GM21576 (cell line): ENCODE data around the gene PXK.
"Not testable (repeated sequence)": the region's sequence is repeated elsewhere in the genome, so short reads cannot be mapped to it uniquely, and the experiment has no call there.

ENCODE experiments used
- ATAC-seq: cut with Tn5 transposase; IDR thresholded peaks from one replicate; pipeline ENCODE4 v1.9.1; 2021; ENCODE audit warnings: mild to moderate bottlenecking, moderate library complexity; ENCODE audit not compliant: unreplicated experiment

PXK gene

GRCh38 chr3:58414538-58415197, 82.0 kb downstream of the PXK start:
- ATAC-seq, result no peak

GRCh38 chr3:58416191-58416590, 83.5 kb downstream of the PXK start:
- no peak for ATAC-seq

- no peak for ATAC-seq
These were observed 84.4 kb downstream of the PXK start for GRCh38 chr3:58417075-58417474.

DNA sequence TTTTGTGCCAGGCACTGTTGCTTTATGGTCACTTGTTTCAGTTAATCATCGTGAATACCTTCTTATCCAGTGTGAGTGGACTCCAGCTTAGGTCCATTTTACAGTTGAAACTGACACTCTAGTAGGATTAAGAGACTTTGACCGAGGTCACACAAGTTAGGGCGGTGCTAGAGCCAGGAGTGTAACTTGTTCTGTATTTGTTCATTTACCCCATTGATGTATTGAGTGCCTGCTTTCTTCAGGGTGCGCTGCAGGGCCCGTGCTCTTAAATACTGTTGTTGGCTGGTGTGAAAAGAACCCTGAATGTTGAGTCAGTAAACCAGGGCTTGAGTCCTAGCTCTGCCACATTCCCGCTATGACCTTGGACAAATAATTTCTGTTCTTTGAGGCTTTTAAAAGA, 85.5 kb downstream of the PXK start:
- no peak for ATAC-seq

- ATAC-seq, result no peak
These were observed 87.3 kb downstream of the PXK start for GRCh38 chr3:58419780-58420507.

DNA sequence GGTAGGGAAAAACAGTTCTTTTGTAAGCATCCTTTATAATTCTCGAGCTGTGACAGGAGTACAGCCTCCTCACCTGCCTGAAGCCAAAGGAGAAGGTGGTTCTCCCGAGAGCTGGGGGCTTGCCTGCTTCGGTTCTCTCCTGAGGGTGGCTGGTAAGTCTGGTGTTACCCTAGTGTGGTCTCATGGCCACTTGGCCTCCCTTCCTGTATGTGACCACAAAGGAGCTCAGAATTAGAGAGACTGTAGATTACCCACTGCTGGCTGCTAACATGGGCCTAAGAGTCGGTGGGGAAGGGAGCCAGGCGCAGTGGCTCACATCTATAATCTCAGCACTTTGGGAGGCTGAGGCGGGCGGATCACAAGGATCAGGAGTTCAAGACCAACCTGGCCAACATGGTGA, 88.3 kb downstream of the PXK start:
- peak; percentile 42 for ATAC-seq

DNA sequence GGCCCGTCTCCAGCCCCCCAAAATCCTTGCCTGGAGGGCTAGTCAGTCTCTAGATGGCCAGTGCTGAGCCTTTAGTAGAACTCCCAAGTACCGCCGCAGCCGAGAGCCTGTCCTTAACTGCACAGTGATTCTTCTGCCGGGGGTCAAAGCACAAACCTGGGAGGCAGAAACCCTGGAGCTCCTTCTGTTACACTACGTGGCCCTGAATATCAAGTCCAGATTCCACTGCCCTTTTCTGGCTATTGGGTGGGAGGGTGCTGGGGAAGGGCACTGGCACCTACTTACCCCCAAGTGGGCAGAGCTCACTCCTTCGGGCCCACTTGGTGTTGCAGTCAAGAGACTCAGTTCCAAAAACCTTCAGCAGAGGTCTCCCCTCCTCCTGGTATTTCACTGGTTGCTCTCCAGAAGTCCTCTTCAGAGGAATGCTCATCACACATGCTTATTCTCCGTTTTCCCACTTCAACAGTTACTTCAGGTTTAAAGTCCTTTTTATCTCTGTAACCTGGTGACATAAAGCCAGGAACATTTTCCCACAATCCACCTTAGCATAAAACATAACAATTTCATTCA, 90.1 kb downstream of the PXK start:
- no peak for ATAC-seq

DNA sequence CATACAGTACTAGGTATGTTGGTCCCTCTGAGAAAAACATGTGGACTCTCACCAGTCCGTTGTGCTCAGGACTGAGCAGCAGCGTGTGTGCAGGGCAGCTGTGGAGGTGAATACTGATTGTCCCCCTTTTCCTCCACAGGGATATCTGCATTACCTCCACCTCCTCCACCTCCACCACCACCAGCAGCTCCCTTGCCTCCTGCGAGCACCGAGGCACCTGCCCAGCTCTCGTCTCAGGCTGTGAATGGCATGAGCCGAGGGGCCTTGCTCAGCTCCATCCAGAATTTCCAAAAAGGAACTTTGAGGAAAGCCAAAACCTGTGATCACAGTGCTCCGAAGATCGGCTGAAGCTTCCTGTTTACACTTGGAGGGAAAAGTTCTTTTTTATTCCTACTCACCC, 91.9 kb downstream of the PXK start:
- ATAC-seq, result no peak

DNA sequence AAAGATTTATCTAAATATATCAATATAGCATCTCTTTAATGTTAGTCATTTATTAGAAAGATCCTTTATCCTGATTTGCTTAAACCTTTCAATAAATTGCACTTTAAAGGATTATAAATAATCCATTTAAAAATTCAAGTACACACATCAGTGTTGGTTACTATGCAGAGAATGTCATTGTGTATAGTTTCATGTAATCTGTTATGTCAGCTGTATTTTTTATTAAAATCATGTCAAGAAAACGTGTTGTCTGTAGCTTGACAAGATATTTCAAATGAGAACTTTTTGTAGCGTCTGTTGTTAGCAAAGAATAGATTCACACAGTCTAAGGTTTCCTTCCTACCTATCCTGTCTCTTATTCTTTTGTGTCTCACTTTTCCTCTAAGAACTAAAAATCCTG, 93.1 kb downstream of the PXK start:
- ATAC-seq, result no peak

DNA sequence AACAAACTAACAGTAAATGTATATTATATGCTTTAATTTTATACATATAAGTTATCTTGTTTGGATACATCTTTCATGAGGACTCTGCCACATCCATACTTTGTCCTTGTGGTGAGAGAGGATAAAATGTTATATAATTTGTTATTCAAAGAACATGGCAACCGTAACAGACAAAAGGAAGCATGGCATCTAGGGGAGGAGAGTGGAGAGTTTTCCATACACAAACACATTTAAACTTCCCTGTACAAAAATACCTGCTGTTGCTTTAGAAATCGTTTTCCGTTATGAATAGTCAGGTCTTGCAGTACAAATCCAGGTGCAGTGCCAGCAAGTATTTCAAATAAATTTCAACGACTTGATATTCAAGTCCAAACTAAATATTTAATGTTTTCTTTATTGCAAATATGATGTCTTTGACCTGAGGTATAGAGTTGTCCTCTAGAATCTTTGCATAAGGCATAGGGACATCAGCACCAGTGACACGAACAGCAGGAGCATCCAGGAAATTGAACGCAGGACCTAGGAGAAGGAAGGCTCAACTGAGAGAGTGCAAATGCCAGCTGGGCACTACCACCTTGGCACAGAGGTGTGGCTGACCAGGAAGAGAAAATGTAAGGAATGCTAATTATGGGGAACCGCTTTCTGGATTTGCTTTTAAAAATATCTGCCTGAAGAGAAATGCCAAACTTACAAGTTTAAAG, 95.1 kb downstream of the PXK start:
- ATAC-seq, result no peak

DNA sequence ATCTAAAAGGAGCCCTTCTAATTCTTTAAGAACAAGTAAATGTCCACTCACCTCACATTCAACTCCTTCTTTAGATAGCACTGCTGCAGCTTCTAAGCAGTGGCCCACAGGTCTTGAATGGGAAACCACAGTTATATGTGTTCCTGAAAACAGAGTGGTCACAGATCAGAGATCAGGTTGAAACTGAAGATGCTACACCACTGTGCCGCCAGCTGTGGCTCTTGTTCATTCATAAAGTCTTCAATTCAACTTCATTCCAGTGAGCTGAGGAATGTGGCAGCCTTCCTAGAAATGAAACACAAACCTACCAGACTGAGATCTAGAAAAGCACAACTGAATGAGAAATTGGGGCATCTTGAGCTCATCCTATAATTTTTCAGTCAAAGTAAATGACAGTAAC, 97.0 kb downstream of the PXK start:
- ATAC-seq, result peak; percentile 53

- no peak for ATAC-seq
These were observed 100.2 kb downstream of the PXK start for GRCh38 chr3:58432905-58433304.

- peak; percentile 91 for ATAC-seq
These were observed 100.9 kb downstream of the PXK start, which contains the start of gene PDHB for GRCh38 chr3:58433400-58434167. Gene PDHB, minus strand, starts transcription at chr3:58433832. Its CDS starts 23 bp downstream, at chr3:58433809.

DNA sequence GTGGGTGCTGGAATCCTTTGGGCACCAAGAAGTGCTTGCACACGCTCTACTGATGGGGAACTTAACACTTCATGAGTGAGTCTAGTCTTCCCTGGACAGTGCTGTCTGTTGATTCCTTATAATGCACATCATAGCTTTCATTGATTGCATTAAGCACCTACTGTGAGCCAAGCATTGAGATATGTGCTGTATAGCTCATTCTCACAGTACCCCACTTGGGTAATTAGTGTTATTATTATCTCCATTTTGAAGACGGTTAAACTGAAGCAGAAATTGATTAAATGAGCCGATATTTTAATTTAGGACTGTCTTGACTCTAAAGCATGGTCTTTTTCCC, 101.4 kb downstream of the PXK start:
- no peak for ATAC-seq

- no peak for ATAC-seq
These were observed 101.8 kb downstream of the PXK start for GRCh38 chr3:58434511-58434910.

DNA sequence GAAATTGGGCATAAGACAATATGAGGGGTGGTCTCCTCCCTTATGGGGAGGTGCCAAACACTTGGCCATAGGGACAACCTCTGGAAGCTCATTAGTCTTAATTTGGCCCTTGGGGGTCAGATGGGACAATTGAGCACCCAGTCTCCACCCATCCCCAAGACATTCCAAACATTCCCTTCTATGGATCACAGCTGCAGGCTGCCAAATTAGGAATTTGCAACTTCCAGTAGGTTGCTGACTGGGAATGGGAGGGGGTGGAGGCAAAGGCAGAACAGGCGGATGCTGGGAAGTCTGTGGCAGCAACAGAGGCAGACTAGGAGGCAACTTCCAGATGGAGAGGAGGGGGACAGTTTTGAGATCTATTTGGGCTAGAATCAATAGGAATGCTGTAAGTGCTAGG, 102.3 kb downstream of the PXK start:
- ATAC-seq, result no peak

DNA sequence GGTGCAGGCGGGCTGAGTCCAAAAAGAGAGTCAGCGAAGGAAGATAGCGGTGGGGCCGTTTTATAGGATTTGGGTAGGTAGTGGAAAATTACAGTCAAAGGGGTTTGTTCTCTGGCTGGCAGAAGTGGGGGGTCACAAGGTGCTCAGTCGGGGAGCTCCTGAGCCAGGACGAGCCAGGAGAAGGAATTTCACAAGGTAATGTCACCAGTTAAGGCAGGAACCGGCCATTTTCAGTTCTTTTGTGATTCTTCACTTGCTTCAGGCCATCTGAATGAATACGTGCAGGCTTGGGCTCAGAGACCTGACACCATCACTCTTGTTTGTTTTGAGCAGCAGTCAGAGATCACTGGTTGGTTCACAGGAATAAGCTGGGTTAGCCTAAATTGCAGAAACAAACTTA, 104.6 kb downstream of the PXK start:
- not testable (repeated sequence) for ATAC-seq

GRCh38 chr3:58440996-58441355, 108.3 kb downstream of the PXK start:
- not testable (repeated sequence) for ATAC-seq

- ATAC-seq, result no peak
These were observed 109.1 kb downstream of the PXK start for GRCh38 chr3:58441514-58442450.

DNA sequence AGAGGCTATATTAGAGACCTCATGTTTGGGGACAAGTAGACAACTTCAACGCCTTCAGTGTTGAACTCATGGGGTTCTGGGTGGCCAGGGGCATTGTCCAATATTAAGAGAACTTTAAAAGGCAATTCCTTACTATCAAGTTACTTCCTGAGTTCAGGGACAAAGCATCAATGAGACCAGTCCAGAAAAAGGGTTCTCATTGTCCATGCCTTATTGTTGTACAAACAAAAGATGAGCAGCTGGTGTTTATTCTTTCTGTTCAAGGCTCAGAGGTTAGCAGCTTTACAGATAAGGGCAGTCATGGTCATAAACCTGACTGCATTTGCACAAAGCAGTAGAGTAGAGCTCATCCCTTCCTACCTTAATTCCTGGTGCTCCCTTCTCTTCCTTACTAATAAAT, 119.5 kb downstream of the PXK start:
- no peak for ATAC-seq
